Neural progenitor cell (in vitro differentiated cells): Measurements from ENCODE around the gene QKI. TPM values are rescaled to one million over a fixed set of nuclear protein-coding genes. Genes with fewer than 3 reads are reported as not detected.
A peak's percentile ranks its signal among the peaks of the same experiment; 100 is the strongest.

Experiments
- DNase-seq: peaks from one replicate; pipeline ENCODE4 v3.0.0-alpha.2; 2016; ENCODE audit warnings: low spot score
- H2AFZ ChIP-seq: fragments of 200-600 bp; sonication (generic); replicated peaks from 2 replicates; pipeline ENCODE4 v1.6.1; 2016; ENCODE audit warnings: antibody characterized with exemption
- H3F3A ChIP-seq: fragments of 200-600 bp; sonication (generic); 2 replicates; pipeline ENCODE4 v1.6.1; 2016; ENCODE audit warnings: antibody characterized with exemption, low read depth
- H3K27ac ChIP-seq: fragments of 200-600 bp; sonication (generic); 2 replicates; pipeline ENCODE4 v1.5.1; 2016; ENCODE audit warnings: mild to moderate bottlenecking
- H3K27me3 ChIP-seq: fragments of 200-600 bp; sonication (generic); 2 replicates; pipeline ENCODE4 v1.6.1; 2016; ENCODE audit warnings: mild to moderate bottlenecking, moderate library complexity
- H3K36me3 ChIP-seq: fragments of 200-600 bp; sonication (generic); 2 replicates; pipeline ENCODE4 v1.5.1; 2016
- H3K4me1 ChIP-seq: fragments of 200-600 bp; sonication (generic); 2 replicates; pipeline ENCODE4 v1.6.1; 2016; ENCODE audit warnings: mixed run types
- H3K4me2 ChIP-seq: fragments of 200-600 bp; sonication (generic); 2 replicates; pipeline ENCODE4 v1.6.1; 2016
- H3K4me3 ChIP-seq: fragments of 200-600 bp; sonication (generic); 2 replicates; pipeline ENCODE4 v1.5.1; 2016
- H3K79me2 ChIP-seq: fragments of 200-600 bp; sonication (generic); 2 replicates; pipeline ENCODE4 v1.6.1; 2016; ENCODE audit warnings: low read depth
- H3K9ac ChIP-seq: fragments of 200-600 bp; sonication (generic); 2 replicates; pipeline ENCODE4 v1.6.1; 2016
- H3K9me3 ChIP-seq: fragments of 200-600 bp; sonication (generic); 2 replicates; pipeline ENCODE4 v1.5.1; 2016; ENCODE audit warnings: low read depth
- H4K20me1 ChIP-seq: fragments of 200-600 bp; sonication (generic); 2 replicates; pipeline ENCODE4 v1.6.1; 2016; ENCODE audit warnings: low read depth
- H3K27ac Mint-ChIP-seq: 3 replicates; pipeline ENCODE4 v1.8.0; 2021; ENCODE audit warnings: mixed read lengths
- H3K27me3 Mint-ChIP-seq: 2 replicates; pipeline ENCODE4 v1.8.0; 2022; ENCODE audit warnings: low read depth, mild to moderate bottlenecking, inconsistent platforms, moderate library complexity, mixed read lengths; ENCODE audit not compliant: insufficient read depth
- H3K36me3 Mint-ChIP-seq: 3 replicates; pipeline ENCODE4 v1.8.0; 2021; ENCODE audit warnings: mixed read lengths
- H3K4me1 Mint-ChIP-seq: 3 replicates; pipeline ENCODE4 v1.8.0; 2021; ENCODE audit warnings: mixed read lengths
- H3K4me3 Mint-ChIP-seq: 3 replicates; pipeline ENCODE4 v1.8.0; 2021; ENCODE audit warnings: mild to moderate bottlenecking, moderate library complexity, mixed read lengths
- H3K9me3 Mint-ChIP-seq: 3 replicates; pipeline ENCODE4 v1.8.0; 2020; ENCODE audit warnings: mixed read lengths
- CTCF ChIP-seq: fragments of 200-600 bp; sonication (generic); IDR thresholded peaks from 2 replicates; pipeline ENCODE4 v1.5.1; 2017; ENCODE audit warnings: antibody characterized with exemption, mild to moderate bottlenecking
- EZH2 ChIP-seq: fragments of 200-600 bp; sonication (generic); IDR thresholded peaks from 2 replicates; pipeline ENCODE4 v1.6.1; 2017; ENCODE audit warnings: antibody characterized with exemption, mild to moderate bottlenecking, moderate library complexity
- EZH2phosphoT487 ChIP-seq: fragments of 200-600 bp; sonication (generic); IDR thresholded peaks from 2 replicates; pipeline ENCODE4 v1.6.1; 2017; ENCODE audit warnings: antibody characterized with exemption
- total RNA-seq: library from RNA; depleted of rRNA; stranded (reverse); fragments of >200 nt; gene quantifications from 2 replicates; pipeline ENCODE4 v1.2.3, GENCODE V29; 2015; ENCODE audit warnings: low replicate concordance

Gene QKI
- total RNA-seq, 1 donor from 2014 or later, result 212 TPM

GRCh38 chr6:163579880-163580295 lies 165.4 kb downstream of the QKI start:
- TF ChIP-seq EZH2phosphoT487 (no peak), EZH2 (no peak), CTCF (peak; percentile 30)
- peaks cover 22% of the 10 kb centered on the region for H3F3A ChIP-seq
- H4K20me1 ChIP-seq, result no peaks in the 10 kb centered on the region
- no peaks in the 10 kb centered on the region for H3K9me3 ChIP-seq
- Mint-ChIP-seq H3K36me3 (peaks cover 9% of the 10 kb centered on the region), H3K4me3 (no peak overlapping the region), H3K4me1 (peaks cover 20% of the 10 kb centered on the region), H3K27me3 (peaks cover 7% of the 10 kb centered on the region), H3K27ac (no peak overlapping the region), H3K9me3 (peaks cover 3% of the 10 kb centered on the region)
- no peak overlapping the region for H2AFZ ChIP-seq
- no peak overlapping the region for H3K27ac ChIP-seq
- no peaks in the 10 kb centered on the region for H3K79me2 ChIP-seq
- H3K4me3 ChIP-seq, result no peak overlapping the region
- no peaks in the 10 kb centered on the region for H3K36me3 ChIP-seq
- peak; percentile 39 for DNase-seq
- peaks cover 19% of the 10 kb centered on the region for H3K4me1 ChIP-seq
- no peaks in the 10 kb centered on the region for H3K27me3 ChIP-seq
- H3K9ac ChIP-seq, result no peak overlapping the region
- no peak overlapping the region for H3K4me2 ChIP-seq

GRCh38 chr6:163580311-163581030 lies 166.0 kb downstream of the QKI start:
- peaks cover 20% of the 10 kb centered on the region for H3K4me1 Mint-ChIP-seq
- Histone ChIP-seq H3K9ac (no peak overlapping the region), H3F3A (peaks cover 22% of the 10 kb centered on the region), H3K4me2 (no peak overlapping the region), H3K27ac (no peak overlapping the region), H3K36me3 (no peaks in the 10 kb centered on the region), H3K4me1 (peaks cover 19% of the 10 kb centered on the region), H3K4me3 (no peak overlapping the region), H3K27me3 (no peaks in the 10 kb centered on the region), H3K9me3 (no peaks in the 10 kb centered on the region), H2AFZ (no peak overlapping the region), H4K20me1 (no peaks in the 10 kb centered on the region), H3K79me2 (no peaks in the 10 kb centered on the region)
- no peak overlapping the region for H3K27ac Mint-ChIP-seq
- H3K27me3 Mint-ChIP-seq, result peaks cover 7% of the 10 kb centered on the region
- H3K36me3 Mint-ChIP-seq, result peaks cover 9% of the 10 kb centered on the region
- TF ChIP-seq EZH2 (no peak), EZH2phosphoT487 (no peak), CTCF (no peak)
- H3K4me3 Mint-ChIP-seq, result no peak overlapping the region
- DNase-seq, result no peak
- peaks cover 3% of the 10 kb centered on the region for H3K9me3 Mint-ChIP-seq

- no peak overlapping the region for H2AFZ ChIP-seq
- no peaks in the 10 kb centered on the region for H3K27me3 ChIP-seq
- peaks cover 13% of the 10 kb centered on the region for H3F3A ChIP-seq
- no peak overlapping the region for H3K4me3 ChIP-seq
- no peaks in the 10 kb centered on the region for H4K20me1 ChIP-seq
- no peaks in the 10 kb centered on the region for H3K36me3 ChIP-seq
- no peaks in the 10 kb centered on the region for H3K79me2 ChIP-seq
- TF ChIP-seq CTCF (no peak), EZH2phosphoT487 (no peak), EZH2 (no peak)
- peaks cover 3% of the 10 kb centered on the region for H3K9me3 Mint-ChIP-seq
- H3K27me3 Mint-ChIP-seq, result peaks cover 7% of the 10 kb centered on the region
- no peak overlapping the region for H3K9ac ChIP-seq
- no peak overlapping the region for H3K27ac Mint-ChIP-seq
- no peak overlapping the region for H3K4me2 ChIP-seq
- peaks cover 19% of the 10 kb centered on the region for H3K4me1 Mint-ChIP-seq
- no peak overlapping the region for H3K4me3 Mint-ChIP-seq
- no peaks in the 10 kb centered on the region for H3K9me3 ChIP-seq
- H3K36me3 Mint-ChIP-seq, result peaks cover 7% of the 10 kb centered on the region
- peaks cover 17% of the 10 kb centered on the region for H3K4me1 ChIP-seq
- no peak overlapping the region for H3K27ac ChIP-seq
- no peak for DNase-seq
Measured at GRCh38 chr6:163583558-163583957, 169.0 kb downstream of the QKI start.
